ENCODE measurements around the gene CDH18. TPM values are rescaled to one million over a fixed set of nuclear protein-coding genes. Genes with fewer than 3 reads are reported as not detected.

The CDH18 gene
- total RNA-seq, 1 donor from 2014 or later, result not detected

DNA sequence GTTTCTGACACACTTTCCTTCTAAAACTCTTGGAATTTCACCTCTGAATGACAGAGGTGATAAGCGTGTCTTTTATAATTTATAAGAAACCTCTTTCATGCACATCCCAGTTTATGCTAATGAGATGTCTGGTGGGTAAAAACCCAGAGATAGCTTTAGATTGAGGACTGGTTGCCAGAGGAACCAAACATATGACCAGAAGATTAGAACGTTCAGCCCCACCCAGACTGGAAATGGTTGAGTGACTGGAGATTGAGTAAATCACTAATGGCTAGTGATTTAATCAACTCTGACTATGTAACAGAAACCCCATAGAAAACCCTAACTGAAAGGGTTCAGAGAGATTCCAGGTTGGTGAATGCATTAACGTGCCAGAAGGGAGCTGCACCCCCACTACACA is 69.2 kb downstream of the CDH18 start:
- Histone ChIP-seq H3K4me1 (no peaks in the 10 kb centered on the region), H3K27me3 (no peaks in the 10 kb centered on the region), H3K36me3 (no peaks in the 10 kb centered on the region), H3K27ac (no peak overlapping the region), H3K4me3 (no peak overlapping the region), H3K9me3 (no peaks in the 10 kb centered on the region)
- ATAC-seq (no peak), DNase-seq (no peak)
- intact Hi-C loops (cut with DNase I), result no loop called here
- TF ChIP-seq, protein P1, sequence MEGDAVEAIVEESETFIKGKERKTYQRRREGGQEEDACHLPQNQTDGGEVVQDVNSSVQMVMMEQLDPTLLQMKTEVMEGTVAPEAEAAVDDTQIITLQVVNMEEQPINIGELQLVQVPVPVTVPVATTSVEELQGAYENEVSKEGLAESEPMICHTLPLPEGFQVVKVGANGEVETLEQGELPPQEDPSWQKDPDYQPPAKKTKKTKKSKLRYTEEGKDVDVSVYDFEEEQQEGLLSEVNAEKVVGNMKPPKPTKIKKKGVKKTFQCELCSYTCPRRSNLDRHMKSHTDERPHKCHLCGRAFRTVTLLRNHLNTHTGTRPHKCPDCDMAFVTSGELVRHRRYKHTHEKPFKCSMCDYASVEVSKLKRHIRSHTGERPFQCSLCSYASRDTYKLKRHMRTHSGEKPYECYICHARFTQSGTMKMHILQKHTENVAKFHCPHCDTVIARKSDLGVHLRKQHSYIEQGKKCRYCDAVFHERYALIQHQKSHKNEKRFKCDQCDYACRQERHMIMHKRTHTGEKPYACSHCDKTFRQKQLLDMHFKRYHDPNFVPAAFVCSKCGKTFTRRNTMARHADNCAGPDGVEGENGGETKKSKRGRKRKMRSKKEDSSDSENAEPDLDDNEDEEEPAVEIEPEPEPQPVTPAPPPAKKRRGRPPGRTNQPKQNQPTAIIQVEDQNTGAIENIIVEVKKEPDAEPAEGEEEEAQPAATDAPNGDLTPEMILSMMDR (IDR thresholded peaks at IDR 0.05), result no peak

DNA sequence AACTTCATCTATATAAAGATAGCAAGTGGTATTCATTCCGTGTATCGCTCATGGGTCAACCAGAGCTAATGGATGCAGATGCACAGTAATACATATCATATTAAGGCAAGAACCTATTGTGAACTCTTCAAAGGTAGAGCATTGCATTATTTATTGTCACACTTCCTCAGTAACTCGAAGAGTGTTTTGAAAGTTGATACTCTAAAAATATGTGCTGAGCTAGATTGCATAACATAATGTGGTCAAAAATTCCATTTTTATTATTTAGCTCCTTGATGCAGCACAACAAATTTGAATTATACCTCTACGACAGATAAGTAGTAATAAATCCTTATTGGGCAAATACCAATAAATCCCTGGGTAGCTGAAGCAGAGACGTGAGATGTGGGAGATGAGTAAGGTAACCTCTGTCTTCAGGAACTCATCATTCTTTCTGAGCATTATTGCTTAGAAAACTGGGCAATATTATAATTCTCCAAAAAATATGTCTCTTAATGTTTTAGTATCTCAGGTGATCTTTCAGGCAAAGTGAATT is 70.3 kb downstream of the CDH18 start:
- DNase-seq (no peak), ATAC-seq (no peak)
- no peaks in the 10 kb centered on the region for H3K36me3 ChIP-seq
- TF ChIP-seq, protein P1 (IDR thresholded peaks at IDR 0.05), result no peak
- no peaks in the 10 kb centered on the region for H3K27me3 ChIP-seq
- no peaks in the 10 kb centered on the region for H3K9me3 ChIP-seq
- H3K4me1 ChIP-seq, result no peaks in the 10 kb centered on the region
- H3K27ac ChIP-seq, result no peak overlapping the region
- intact Hi-C loops (cut with DNase I), result no loop called here
- no peak overlapping the region for H3K4me3 ChIP-seq

DNA sequence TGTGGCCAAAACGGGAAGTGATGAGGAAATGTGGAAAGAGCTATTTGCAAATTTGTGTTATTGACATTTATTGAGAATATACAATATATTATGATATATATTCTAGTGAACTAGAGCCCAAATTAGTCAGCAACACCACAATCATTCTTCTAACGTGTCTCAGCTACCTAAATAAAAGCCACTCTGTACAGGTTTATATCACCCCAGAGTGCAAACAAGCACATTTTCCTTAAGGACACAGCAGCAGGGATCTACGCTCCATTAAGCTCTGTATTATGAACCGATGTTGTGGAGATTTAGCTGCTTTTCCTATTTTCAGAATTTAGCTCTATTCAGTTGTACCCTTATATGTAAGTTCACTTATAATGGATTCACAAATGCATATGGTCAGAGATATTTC is 77.9 kb downstream of the CDH18 start:
- H3K27me3 ChIP-seq, result no peaks in the 10 kb centered on the region
- H3K27ac ChIP-seq, result no peak overlapping the region
- no peak for DNase-seq
- no peaks in the 10 kb centered on the region for H3K36me3 ChIP-seq
- H3K4me3 ChIP-seq, result no peak overlapping the region
- no peaks in the 10 kb centered on the region for H3K9me3 ChIP-seq
- TF ChIP-seq, protein P1 (IDR thresholded peaks at IDR 0.05), result no peak
- ATAC-seq, result no peak
- intact Hi-C loops (cut with DNase I), result no loop called here
- no peaks in the 10 kb centered on the region for H3K4me1 ChIP-seq

DNA sequence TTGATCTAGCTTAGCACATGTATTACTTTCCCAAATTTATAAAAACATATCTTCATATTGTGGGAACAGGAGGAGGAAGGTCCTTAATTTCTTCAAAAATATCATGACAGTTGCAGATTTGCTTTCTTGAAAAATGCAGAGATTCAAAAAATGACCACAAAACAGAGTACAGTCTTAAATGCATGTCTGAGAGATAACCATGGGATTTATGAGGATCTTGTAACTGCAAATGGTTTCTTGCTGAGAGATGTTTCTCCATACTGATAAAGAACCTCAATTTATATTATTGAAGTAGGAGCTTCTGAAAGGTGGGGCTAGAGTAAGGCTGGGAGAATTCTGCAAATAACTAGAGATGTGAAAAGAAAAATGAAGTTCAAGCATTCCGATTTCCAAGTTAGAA is 83.2 kb downstream of the CDH18 start:
- Histone ChIP-seq H3K4me3 (no peak overlapping the region), H3K36me3 (no peaks in the 10 kb centered on the region), H3K27ac (no peak overlapping the region), H3K27me3 (no peaks in the 10 kb centered on the region), H3K4me1 (no peaks in the 10 kb centered on the region), H3K9me3 (no peaks in the 10 kb centered on the region)
- TF ChIP-seq, protein P1 (IDR thresholded peaks at IDR 0.05), result no peak
- intact Hi-C loops (cut with DNase I), result no loop called here
- ATAC-seq (no peak), DNase-seq (no peak)

DNA sequence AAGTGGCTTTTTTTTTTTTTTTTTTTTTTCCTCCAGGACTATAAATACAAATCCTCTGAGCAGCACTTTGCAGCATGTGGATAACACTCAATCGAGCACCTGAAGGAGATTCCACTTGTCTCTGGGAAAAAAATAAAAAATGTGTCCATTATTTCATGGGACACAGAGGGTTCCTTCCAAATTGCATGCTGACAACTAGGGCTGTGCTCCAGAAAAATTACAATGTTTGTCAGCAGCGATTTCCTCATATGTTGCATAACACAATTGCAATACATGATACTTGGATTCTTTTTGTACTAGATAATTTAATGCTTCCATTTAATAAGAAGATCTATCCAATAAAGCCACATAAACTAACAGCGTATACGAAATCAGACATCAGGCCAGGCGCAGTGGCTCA is 84.4 kb downstream of the CDH18 start:
- Histone ChIP-seq H3K4me3 (no peak overlapping the region), H3K36me3 (no peaks in the 10 kb centered on the region), H3K9me3 (no peaks in the 10 kb centered on the region), H3K27me3 (no peaks in the 10 kb centered on the region), H3K4me1 (no peaks in the 10 kb centered on the region), H3K27ac (no peak overlapping the region)
- TF ChIP-seq, protein P1 (IDR thresholded peaks at IDR 0.05), result no peak
- intact Hi-C loops (cut with DNase I), result no loop called here
- DNase-seq, result no peak
- no peak for ATAC-seq
